Mesenchymal stem cell (in vitro differentiated cells and primary cell): Measurements from ENCODE around the gene CLCNKA.

Source experiments
- DNase-seq: peaks from one replicate; pipeline ENCODE4 v3.0.0-alpha.2; 2013
- H2AFZ ChIP-seq: one replicate; pipeline ENCODE4 v1.6.1; 2013; ENCODE audit warnings: low read depth, mild to moderate bottlenecking, control low read depth, inconsistent platforms, low read length, moderate library complexity
- H2AK5ac ChIP-seq: 2 replicates; pipeline ENCODE4 v1.6.1; 2013; ENCODE audit warnings: low read length, moderate library complexity, mild to moderate bottlenecking, inconsistent platforms; ENCODE audit not compliant: severe bottlenecking
- H2BK120ac ChIP-seq: one replicate; pipeline ENCODE4 v1.6.1; 2013; ENCODE audit warnings: low read depth, mild to moderate bottlenecking, inconsistent platforms, low read length, moderate library complexity
- H2BK12ac ChIP-seq, 2 experiments: one replicate each; pipeline ENCODE4 v1.6.1; 2013; ENCODE audit warnings: inconsistent platforms in 2 of 2, low read length in 2 of 2, mild to moderate bottlenecking in 2 of 2, moderate library complexity in 2 of 2, control low read depth in 1 of 2
- H2BK15ac ChIP-seq: one replicate; pipeline ENCODE4 v1.6.1; 2013; ENCODE audit warnings: mild to moderate bottlenecking, low read depth, inconsistent platforms; ENCODE audit not compliant: poor library complexity, severe bottlenecking
- H2BK5ac ChIP-seq: 2 replicates; pipeline ENCODE4 v1.6.1; 2013; ENCODE audit warnings: low read depth, mild to moderate bottlenecking, low read length, control low read depth, inconsistent platforms; ENCODE audit not compliant: poor library complexity, severe bottlenecking
- H3K14ac ChIP-seq, 2 experiments: one replicate each; pipeline ENCODE4 v1.6.1; 2013; ENCODE audit warnings: inconsistent platforms in 2 of 2, low read length in 2 of 2, control low read depth in 1 of 2, mild to moderate bottlenecking in 1 of 2, moderate library complexity in 1 of 2
- H3K18ac ChIP-seq, 2 experiments: one replicate each; pipeline ENCODE4 v1.6.1; 2013; ENCODE audit warnings: inconsistent platforms in 2 of 2, low read length in 2 of 2, control low read depth in 1 of 2, low read depth in 1 of 2, mild to moderate bottlenecking in 1 of 2
- H3K23ac ChIP-seq, 2 experiments: one replicate each; pipeline ENCODE4 v1.6.1; 2013; ENCODE audit warnings: inconsistent platforms in 2 of 2, low read length in 2 of 2, mild to moderate bottlenecking in 2 of 2, moderate library complexity in 2 of 2, control low read depth in 1 of 2
- H3K27ac ChIP-seq: 2 replicates; pipeline ENCODE4 v1.5.1; 2013; ENCODE audit warnings: mild to moderate bottlenecking, moderate library complexity, low read length, control low read depth, inconsistent platforms; ENCODE audit not compliant: poor library complexity, severe bottlenecking
- H3K27me3 ChIP-seq, 2 experiments: 2 replicates each; pipeline versions ENCODE4 v1.6.1 to v1.7.0; 2013; ENCODE audit warnings: low read length in 2 of 2, mild to moderate bottlenecking in 2 of 2, moderate library complexity in 2 of 2, control low read depth in 1 of 2, inconsistent platforms in 1 of 2; ENCODE audit not compliant: control insufficient read depth in 1 of 2, insufficient read depth in 1 of 2
- H3K36me3 ChIP-seq, 2 experiments: 2 replicates each; pipeline versions ENCODE4 v1.6.1 to v1.7.0; 2013; ENCODE audit warnings: low read length in 2 of 2, control low read depth in 1 of 2, inconsistent platforms in 1 of 2, low read depth in 1 of 2, mild to moderate bottlenecking in 1 of 2; ENCODE audit not compliant: insufficient read depth in 2 of 2, control insufficient read depth in 1 of 2
- H3K4ac ChIP-seq, 2 experiments: one replicate each; pipeline ENCODE4 v1.6.1; 2013; ENCODE audit warnings: inconsistent platforms in 2 of 2, low read length in 2 of 2, mild to moderate bottlenecking in 2 of 2, moderate library complexity in 2 of 2, control low read depth in 1 of 2, low read depth in 1 of 2
- H3K4me1 ChIP-seq: 2 replicates; pipeline ENCODE4 v1.6.1; 2013; ENCODE audit warnings: low read depth, low read length, control low read depth; ENCODE audit not compliant: control insufficient read depth, insufficient read depth
- H3K4me2 ChIP-seq: 2 replicates; pipeline ENCODE4 v1.6.1; 2013; ENCODE audit warnings: low read length, mild to moderate bottlenecking, inconsistent platforms; ENCODE audit not compliant: poor library complexity, severe bottlenecking
- H3K4me3 ChIP-seq, 2 experiments: 2 replicates each; pipeline versions ENCODE4 v1.5.1 to v1.7.0; 2013; ENCODE audit warnings: low read length in 2 of 2, mild to moderate bottlenecking in 2 of 2, control low read depth in 1 of 2, low read depth in 1 of 2; ENCODE audit not compliant: insufficient read depth in 1 of 2
- H3K79me1 ChIP-seq: replicated peaks from 2 replicates; pipeline ENCODE4 v1.6.1; 2013; ENCODE audit warnings: mild to moderate bottlenecking, control low read depth, low read length, inconsistent platforms; ENCODE audit not compliant: poor library complexity, severe bottlenecking
- H3K9ac ChIP-seq: 2 replicates; pipeline ENCODE4 v1.7.0; 2013; ENCODE audit warnings: mild to moderate bottlenecking, low read length, moderate library complexity
- H3K9me3 ChIP-seq: 2 replicates; pipeline ENCODE4 v1.7.0; 2013; ENCODE audit warnings: mild to moderate bottlenecking, low read length; ENCODE audit not compliant: control insufficient read depth
- H4K8ac ChIP-seq: one replicate; pipeline ENCODE4 v1.6.1; 2013; ENCODE audit warnings: inconsistent platforms, mild to moderate bottlenecking, low read length, moderate library complexity
- H4K91ac ChIP-seq: one replicate; pipeline ENCODE4 v1.6.1; 2013; ENCODE audit warnings: mild to moderate bottlenecking, low read length, inconsistent platforms
- WGBS: methylation state at CpG from one replicate; pipeline ENCODE4 v1.1.7; 2013; ENCODE audit warnings: mixed read lengths; 5-methylcytosine and 5-hydroxymethylcytosine counted together

CLCNKA gene

DNA sequence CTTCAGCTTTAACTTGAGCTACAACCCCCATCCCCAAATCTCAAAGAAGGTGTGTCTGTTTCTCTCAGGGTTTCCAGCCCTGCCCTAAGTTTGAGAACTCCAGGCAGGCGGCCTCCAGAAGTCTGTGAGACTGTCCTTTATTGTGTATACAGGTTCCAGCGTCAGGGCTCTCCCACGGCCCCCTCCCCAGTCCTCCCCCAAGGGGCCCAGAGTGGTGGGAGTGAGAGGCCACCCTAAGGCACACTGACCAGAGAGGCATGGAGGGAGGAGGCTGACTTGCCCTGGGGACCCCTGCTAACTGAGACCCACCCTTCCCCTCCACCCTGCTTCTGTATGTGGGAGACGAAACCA, 8.0 kb upstream of the CLCNKA start:
- no peak overlapping the region for H3K14ac ChIP-seq
- H3K79me1 ChIP-seq = no peaks in the 10 kb centered on the region
- H4K8ac ChIP-seq = no peak overlapping the region
- no peak for DNase-seq
- no peak overlapping the region for H3K23ac ChIP-seq
- peak overlapping the region; percentile 33 to 34 for H2BK12ac ChIP-seq
- H2AFZ ChIP-seq = no peak overlapping the region
- H4K91ac ChIP-seq = no peak overlapping the region
- H3K4ac ChIP-seq = no peak overlapping the region
- peak overlapping the region; percentile 69 for H3K9ac ChIP-seq
- peak overlapping the region in 1 of 2 experiments; percentile 40 for H3K18ac ChIP-seq
- WGBS = 100% methylated on average over 1 of the region's 4 CpGs
- no peak overlapping the region for H3K4me2 ChIP-seq
- no peaks in the 10 kb centered on the region for H3K27me3 ChIP-seq
- H2BK5ac ChIP-seq = no peak overlapping the region
- no peak overlapping the region for H3K4me3 ChIP-seq
- no peaks in the 10 kb centered on the region for H3K9me3 ChIP-seq
- no peak overlapping the region for H3K27ac ChIP-seq
- H2BK120ac ChIP-seq = no peak overlapping the region
- H2AK5ac ChIP-seq = no peak overlapping the region
- H3K4me1 ChIP-seq = peaks cover 33% of the 10 kb centered on the region
- H2BK15ac ChIP-seq = peak overlapping the region; percentile 65
- H3K36me3 ChIP-seq = no peaks in the 10 kb centered on the region

DNA sequence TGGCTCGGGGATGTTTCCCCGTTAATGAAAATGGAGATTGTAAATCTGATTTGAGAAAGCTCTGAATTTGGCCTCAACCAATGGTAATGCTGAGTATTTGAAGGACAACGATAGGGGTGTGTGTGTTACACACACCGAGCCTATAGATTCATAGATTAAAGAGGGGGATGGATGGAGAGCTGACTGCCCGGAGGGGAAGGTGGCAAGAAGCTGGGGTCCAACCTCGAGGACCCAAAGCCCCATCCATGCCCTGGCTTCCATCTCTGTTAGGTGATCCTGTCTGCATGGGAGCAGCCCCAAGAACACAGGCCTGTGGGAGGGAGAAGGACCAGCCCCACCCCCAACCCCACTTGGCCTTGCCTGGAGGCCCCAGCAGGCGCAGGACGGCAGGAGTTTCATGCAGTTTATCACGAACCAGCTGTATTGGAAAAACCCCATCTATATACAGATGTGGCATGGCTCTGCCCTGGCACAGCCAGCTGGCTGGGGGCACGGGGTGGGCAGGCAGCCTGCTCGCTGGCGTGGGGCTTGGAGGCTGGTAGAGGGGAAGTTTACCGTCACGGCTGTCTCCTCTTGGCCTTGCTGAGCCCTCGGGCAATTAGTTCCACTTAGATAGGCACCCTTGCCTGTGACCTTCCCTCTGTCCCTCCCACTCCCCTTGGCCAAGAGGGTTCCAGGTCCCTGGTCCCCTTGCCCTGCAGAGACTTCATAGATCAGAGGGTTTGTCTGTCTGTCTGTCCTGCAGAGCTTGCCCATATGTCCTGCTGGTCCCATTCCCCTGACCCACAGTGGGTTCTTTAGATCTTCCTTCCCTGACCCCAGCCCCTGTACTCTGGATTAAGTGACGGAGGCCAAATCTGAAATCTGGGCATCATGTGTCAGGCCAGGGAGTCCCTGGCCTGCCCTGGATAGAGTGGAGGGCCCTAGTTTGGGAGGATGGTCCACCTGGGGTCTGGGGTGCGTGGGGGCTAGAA, 7.0 kb upstream of the CLCNKA start:
- 83% methylated on average over 14 of the region's 17 CpGs for WGBS
- H3K9me3 ChIP-seq = no peaks in the 10 kb centered on the region
- no peak overlapping the region for H3K14ac ChIP-seq
- H2BK12ac ChIP-seq = peak overlapping the region in 1 of 2 experiments; percentile 45
- H2AK5ac ChIP-seq = no peak overlapping the region
- H3K9ac ChIP-seq = peak overlapping the region; percentile 69
- no peak overlapping the region for H3K23ac ChIP-seq
- no peak overlapping the region for H2BK120ac ChIP-seq
- no peaks in the 10 kb centered on the region for H3K27me3 ChIP-seq
- H2BK15ac ChIP-seq = peak overlapping the region; percentile 92
- no peak overlapping the region for H2AFZ ChIP-seq
- H3K4me3 ChIP-seq = no peak overlapping the region
- peaks cover 41% of the 10 kb centered on the region for H3K4me1 ChIP-seq
- H4K8ac ChIP-seq = no peak overlapping the region
- no peak overlapping the region for H2BK5ac ChIP-seq
- H3K4ac ChIP-seq = peak overlapping the region in 1 of 2 experiments; percentile 13
- DNase-seq = no peak
- H3K4me2 ChIP-seq = no peak overlapping the region
- H3K18ac ChIP-seq = no peak overlapping the region
- no peak overlapping the region for H3K27ac ChIP-seq
- no peaks in the 10 kb centered on the region for H3K79me1 ChIP-seq
- no peaks in the 10 kb centered on the region for H3K36me3 ChIP-seq
- peak overlapping the region; percentile 18 for H4K91ac ChIP-seq

DNA sequence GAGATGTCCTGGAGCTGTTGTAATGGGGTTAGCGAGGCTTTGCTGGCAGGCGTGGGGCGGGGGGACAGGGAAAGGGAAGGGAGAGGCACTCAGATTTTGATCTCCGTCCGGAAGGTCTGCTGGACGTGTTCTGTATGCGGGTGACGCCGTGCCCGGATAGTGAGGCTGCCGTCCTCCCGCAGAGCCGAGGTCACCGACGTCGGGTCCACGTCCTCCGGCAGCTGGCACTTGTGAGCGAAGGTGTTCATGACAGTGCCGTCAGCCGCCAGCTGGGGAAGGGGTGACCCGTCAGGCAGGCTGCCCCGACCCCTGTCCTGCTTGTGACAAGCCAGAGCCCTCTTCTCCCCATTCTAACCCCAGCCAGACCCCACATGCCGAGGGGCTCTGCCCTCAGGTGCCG, 6.3 kb upstream of the CLCNKA start:
- Histone ChIP-seq H3K9me3 (no peaks in the 10 kb centered on the region), H3K4me3 (no peak overlapping the region), H2BK120ac (no peak overlapping the region), H2BK12ac (peak overlapping the region in 1 of 2 experiments; percentile 87), H3K36me3 (no peaks in the 10 kb centered on the region), H3K9ac (no peak overlapping the region), H3K79me1 (no peaks in the 10 kb centered on the region), H3K23ac (no peak overlapping the region), H2BK5ac (no peak overlapping the region), H3K4ac (peak overlapping the region in 1 of 2 experiments; percentile 13), H2AK5ac (no peak overlapping the region), H3K27me3 (no peaks in the 10 kb centered on the region), H4K91ac (peak overlapping the region; percentile 20), H3K27ac (no peak overlapping the region), H2BK15ac (peak overlapping the region; percentile 71), H3K18ac (peak overlapping the region in 1 of 2 experiments; percentile 54), H3K4me1 (peaks cover 44% of the 10 kb centered on the region), H3K14ac (no peak overlapping the region), H4K8ac (no peak overlapping the region), H3K4me2 (no peak overlapping the region), H2AFZ (no peak overlapping the region)
- no peak for DNase-seq
- WGBS = 97% methylated on average over 25 of the region's 25 CpGs
